GM08714 (cell line): Measurements from ENCODE around the gene FSTL3.
"Not testable (repeated sequence)": the region's sequence is repeated elsewhere in the genome, so short reads cannot be mapped to it uniquely, and the experiment has no call there.

Source experiments
- H3K4me3 ChIP-seq: fragments of 200-500 bp; sonication (Bioruptor generic); 2 replicates; pipeline ENCODE4 v1.5.1; 2014; ENCODE audit warnings: mild to moderate bottlenecking, low read length, inconsistent platforms
- ZNF274 ChIP-seq: IDR thresholded peaks from 2 replicates; pipeline ENCODE4 v1.6.1; 2012; ENCODE audit warnings: mild to moderate bottlenecking, low read depth, low read length

FSTL3 gene

GRCh38 chr19:718991-719512, 42.9 kb downstream of the FSTL3 start:
- no peak for TF ChIP-seq ZNF274
- no peak overlapping the region for H3K4me3 ChIP-seq

- no peak overlapping the region for H3K4me3 ChIP-seq
- TF ChIP-seq ZNF274 = no peak
These were observed 43.6 kb downstream of the FSTL3 start for GRCh38 chr19:719636-720344.

- H3K4me3 ChIP-seq = no peak overlapping the region
- TF ChIP-seq ZNF274 = no peak
These were observed 44.4 kb downstream of the FSTL3 start for GRCh38 chr19:720345-721160.

DNA sequence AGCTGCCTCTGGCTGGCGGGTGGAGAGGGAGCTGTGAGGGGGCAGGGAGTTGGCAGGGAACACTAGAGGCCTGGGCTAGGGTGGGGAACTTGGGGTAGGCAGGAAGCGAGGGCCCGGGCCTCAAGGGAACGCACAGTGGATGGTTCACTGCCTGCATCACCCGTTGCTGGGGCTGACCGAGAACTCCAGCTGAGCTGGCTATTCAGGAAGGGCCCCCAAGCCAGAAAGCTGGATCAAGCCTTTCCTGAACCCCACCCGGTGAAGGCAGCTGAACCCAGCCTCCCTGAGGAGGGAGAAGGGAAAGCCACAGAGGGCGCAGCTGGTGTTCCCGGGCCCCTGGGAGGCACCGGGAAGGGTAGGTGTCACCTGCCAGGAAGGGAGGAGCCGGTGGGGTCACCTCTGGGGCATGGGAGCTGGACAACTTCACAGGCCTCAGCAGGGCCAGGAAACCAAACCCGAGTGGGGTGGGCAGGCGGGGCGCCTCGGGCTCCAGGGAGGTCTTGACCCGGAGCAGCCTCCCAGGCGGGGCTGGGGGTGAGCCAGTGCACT, 46.4 kb downstream of the FSTL3 start:
- no peak for TF ChIP-seq ZNF274
- H3K4me3 ChIP-seq = no peak overlapping the region

DNA sequence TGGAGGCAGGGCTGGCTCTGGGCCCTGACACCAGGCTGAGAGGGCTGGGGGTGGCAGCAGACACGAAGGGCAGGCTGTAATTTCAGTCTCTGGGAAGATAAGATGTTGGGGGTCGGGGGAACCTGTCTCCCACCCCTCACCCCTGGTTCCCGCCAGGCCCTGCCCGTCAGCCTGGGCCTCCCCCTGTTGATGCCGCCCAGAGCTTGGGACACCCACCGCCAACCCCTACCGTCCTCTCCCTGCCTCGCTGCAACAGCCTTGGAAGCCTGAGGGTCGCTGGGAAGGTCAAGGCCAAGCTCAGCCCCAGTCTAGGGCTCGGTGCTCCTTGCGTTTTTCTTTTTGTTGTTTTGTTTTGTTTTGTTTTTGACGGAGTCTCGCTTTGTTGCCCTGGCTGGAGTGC, 47.1 kb downstream of the FSTL3 start:
- TF ChIP-seq ZNF274 = no peak
- H3K4me3 ChIP-seq = no peak overlapping the region

DNA sequence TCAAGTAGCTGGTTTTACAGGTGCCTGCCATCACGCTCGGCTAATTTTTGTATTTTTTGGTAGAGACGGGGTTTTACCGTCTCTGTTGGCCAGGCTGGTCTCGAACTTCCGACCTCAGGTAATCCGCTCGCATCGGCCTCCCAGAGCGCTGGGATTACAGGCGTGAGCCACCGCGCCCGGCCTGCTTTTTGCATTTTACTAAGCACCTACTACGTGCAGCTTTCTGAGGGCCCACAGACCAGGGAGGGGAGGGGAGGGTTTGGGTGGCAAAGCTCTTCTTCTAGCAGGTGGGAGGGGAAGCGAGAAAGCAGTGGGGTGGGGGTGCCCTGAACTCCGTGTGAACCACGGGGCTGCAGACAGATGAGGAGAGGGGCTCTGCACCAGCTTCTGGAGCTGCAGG, 47.5 kb downstream of the FSTL3 start:
- no peak overlapping the region for H3K4me3 ChIP-seq

GRCh38 chr19:725461-726089, 49.4 kb downstream of the FSTL3 start:
- TF ChIP-seq ZNF274 = no peak
- H3K4me3 ChIP-seq = no peak overlapping the region

More for the DNA sequence above, 47.5 kb downstream of the FSTL3 start:
- no peak for TF ChIP-seq ZNF274

- no peak overlapping the region for H3K4me3 ChIP-seq
- TF ChIP-seq ZNF274 = no peak
These were observed 51.1 kb downstream of the FSTL3 start for GRCh38 chr19:726993-727956.

- TF ChIP-seq ZNF274 = no peak
- H3K4me3 ChIP-seq = no peak overlapping the region
These were observed 51.8 kb downstream of the FSTL3 start for GRCh38 chr19:728011-728410.

GRCh38 chr19:729564-729963, 53.4 kb downstream of the FSTL3 start:
- not testable (repeated sequence) for H3K4me3 ChIP-seq

GRCh38 chr19:729965-730668, 53.9 kb downstream of the FSTL3 start:
- TF ChIP-seq ZNF274 = no peak
- no peak overlapping the region for H3K4me3 ChIP-seq

- H3K4me3 ChIP-seq = no peak overlapping the region
- TF ChIP-seq ZNF274 = no peak
These were observed 54.8 kb downstream of the FSTL3 start for GRCh38 chr19:731000-731399.
